GM21717 (cell line): ENCODE data around the gene WDR46.
A peak's percentile ranks its signal among the peaks of the same experiment; 100 is the strongest.

Experiments used
- ATAC-seq: cut with Tn5 transposase; IDR thresholded peaks from one replicate; pipeline ENCODE4 v1.9.1; 2021; ENCODE audit warnings: mild to moderate bottlenecking, moderate library complexity; ENCODE audit not compliant: unreplicated experiment

Gene WDR46

GRCh38 chr6:33313709-33314514 is 24.9 kb upstream of the WDR46 start, which contains the start of gene TAPBP:
Gene TAPBP, minus strand, starts transcription at chr6:33314078. Its CDS starts 37 bp downstream, at chr6:33314041.
- ATAC-seq = peak; percentile 32

GRCh38 chr6:33313105-33313708 is 24.2 kb upstream of the WDR46 start:
- peak; percentile 5 for ATAC-seq

GRCh38 chr6:33312361-33313104 is 23.5 kb upstream of the WDR46 start:
- ATAC-seq = no peak

- no peak for ATAC-seq
These were observed 17.3 kb upstream of the WDR46 start for GRCh38 chr6:33306356-33306755.

- no peak for ATAC-seq
These were observed 16.0 kb upstream of the WDR46 start for GRCh38 chr6:33305052-33305451.

GRCh38 chr6:33304216-33304615 is 15.2 kb upstream of the WDR46 start:
- ATAC-seq = no peak

- ATAC-seq = no peak
These were observed 12.8 kb upstream of the WDR46 start for GRCh38 chr6:33301877-33302276.

GRCh38 chr6:33299237-33299944 is 10.4 kb upstream of the WDR46 start:
- ATAC-seq = peak; percentile 59

- no peak for ATAC-seq
These were observed 9.8 kb upstream of the WDR46 start, which contains the start of gene RGL2 for GRCh38 chr6:33298773-33299236. Gene RGL2, minus strand, starts transcription at chr6:33298942. Its CDS starts 332 bp downstream, at chr6:33298610.

- no peak for ATAC-seq
These were observed 9.1 kb upstream of the WDR46 start for GRCh38 chr6:33297956-33298772.

- no peak for ATAC-seq
These were observed 8.4 kb upstream of the WDR46 start for GRCh38 chr6:33297406-33297955.

- no peak for ATAC-seq
These were observed 7.9 kb upstream of the WDR46 start for GRCh38 chr6:33296797-33297405.

GRCh38 chr6:33295621-33296369 is 6.8 kb upstream of the WDR46 start:
- ATAC-seq = no peak

- ATAC-seq = no peak
These were observed 5.2 kb upstream of the WDR46 start for GRCh38 chr6:33294086-33294823.

- no peak for ATAC-seq
These were observed 4.1 kb upstream of the WDR46 start for GRCh38 chr6:33292996-33293682.

GRCh38 chr6:33290459-33290858 is 1.4 kb upstream of the WDR46 start:
- ATAC-seq = no peak

GRCh38 chr6:33289784-33290315 is 811 bp upstream of the WDR46 start:
- peak; percentile 3 for ATAC-seq
